SIG-M5 treated with dmso at 0.1 percent for 504 hours (cell line): ENCODE results near the gene YKT6.

ENCODE experiments used
- DNase-seq: peaks from one replicate; lab custom pipeline; 2025; ENCODE audit not compliant: unreplicated experiment; lab: John Stamatoyannopoulos, UW

The YKT6 gene

DNA sequence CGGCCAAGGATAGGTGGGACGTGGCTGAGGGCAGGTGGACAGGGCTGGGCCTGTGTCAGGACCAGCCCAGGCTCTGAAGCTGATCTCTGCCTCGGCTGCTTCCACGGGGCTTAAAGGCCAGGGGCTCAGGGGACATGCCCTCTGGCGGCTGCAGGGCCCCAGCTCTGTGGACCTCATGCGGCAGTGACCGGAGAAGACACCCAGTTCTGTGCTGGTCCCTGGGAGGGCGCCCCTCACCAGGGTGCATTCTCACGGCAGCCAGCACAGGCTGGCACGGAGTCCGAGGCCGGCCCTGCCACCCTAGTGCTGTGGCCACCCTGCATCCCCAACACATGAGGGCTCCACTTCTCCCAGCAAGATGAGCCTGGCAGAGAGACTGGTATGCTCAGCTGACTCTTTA, 30.3 kb downstream of the YKT6 start:
- DNase-seq: no peak

- DNase-seq: no peak
Measured at GRCh38 chr7:44232396-44232795, 31.6 kb downstream of the YKT6 start.

- DNase-seq: no peak
Measured at GRCh38 chr7:44232901-44233715, 32.3 kb downstream of the YKT6 start.

DNA sequence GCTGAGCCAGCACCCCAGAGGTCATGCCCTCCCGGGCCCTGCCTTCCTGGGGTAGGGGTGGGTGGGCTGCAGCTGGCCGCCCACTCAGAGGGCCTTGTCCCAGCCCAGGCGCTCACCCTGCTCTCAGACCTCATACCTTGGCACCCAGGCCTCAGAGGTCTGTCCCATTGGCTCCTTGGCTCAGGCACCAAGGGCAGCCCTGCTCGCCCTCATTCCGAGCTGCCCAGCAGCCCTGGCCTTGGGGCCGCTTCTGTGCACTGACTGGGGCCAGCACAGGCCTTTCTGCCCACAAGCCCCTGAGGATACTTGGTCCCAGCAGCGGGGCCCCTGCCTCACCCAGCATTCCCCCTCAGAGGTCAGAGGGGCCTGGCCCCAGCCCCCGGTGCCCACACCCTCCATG, 34.3 kb downstream of the YKT6 start:
- DNase-seq: no peak

- no peak for DNase-seq
Measured at GRCh38 chr7:44235582-44236332, 35.0 kb downstream of the YKT6 start.

DNA sequence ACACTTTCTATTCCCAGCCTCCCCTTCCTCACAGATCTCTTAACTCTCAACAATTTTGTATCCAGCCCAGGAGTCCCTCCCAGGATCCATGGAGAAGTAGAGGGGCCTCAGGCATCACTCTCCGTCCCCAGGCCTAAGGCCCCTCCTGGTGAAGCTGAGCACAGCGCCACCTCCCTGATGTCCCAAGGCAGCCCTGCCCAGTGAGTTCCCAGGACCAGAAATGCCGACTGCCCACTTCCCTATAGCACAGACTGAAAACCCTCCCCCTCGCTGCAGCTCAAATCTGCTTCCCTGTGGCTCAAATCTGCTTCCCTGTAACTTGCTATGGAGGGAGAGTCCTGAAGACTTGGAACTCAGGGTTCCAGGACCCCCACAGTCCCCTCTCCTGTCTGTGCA, 35.6 kb downstream of the YKT6 start:
- peak; percentile 43 for DNase-seq

- no peak for DNase-seq
Measured at GRCh38 chr7:44237696-44238095, 36.9 kb downstream of the YKT6 start.

DNA sequence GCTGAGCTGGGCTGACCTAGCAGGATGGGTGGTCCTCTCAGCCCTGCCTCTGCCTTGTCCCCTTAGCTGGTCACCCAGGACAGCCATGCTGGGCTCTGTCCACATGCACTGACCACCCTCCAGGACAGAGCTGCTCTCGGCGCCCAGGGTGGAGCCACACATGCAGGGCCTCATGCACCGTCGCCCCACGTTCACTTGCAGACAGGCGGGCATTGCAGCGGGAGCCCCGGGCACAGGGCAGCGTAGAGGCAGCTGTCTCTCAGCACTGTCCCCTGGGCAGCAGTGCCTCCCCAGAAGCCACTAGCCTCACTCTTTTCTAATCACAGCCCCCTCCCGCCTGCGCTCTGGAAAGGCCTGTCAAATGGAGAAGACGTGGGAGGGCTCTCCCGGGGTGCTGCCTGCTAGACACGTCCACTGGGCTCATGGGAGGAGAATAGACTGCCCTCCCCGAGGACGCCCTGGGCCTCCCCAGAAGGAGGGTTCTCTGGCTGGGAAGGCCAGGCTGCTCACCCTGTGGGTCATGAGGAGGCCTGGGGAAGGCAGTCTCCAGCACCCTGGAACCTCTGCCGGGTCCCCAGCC, 37.4 kb downstream of the YKT6 start:
- DNase-seq: no peak

DNA sequence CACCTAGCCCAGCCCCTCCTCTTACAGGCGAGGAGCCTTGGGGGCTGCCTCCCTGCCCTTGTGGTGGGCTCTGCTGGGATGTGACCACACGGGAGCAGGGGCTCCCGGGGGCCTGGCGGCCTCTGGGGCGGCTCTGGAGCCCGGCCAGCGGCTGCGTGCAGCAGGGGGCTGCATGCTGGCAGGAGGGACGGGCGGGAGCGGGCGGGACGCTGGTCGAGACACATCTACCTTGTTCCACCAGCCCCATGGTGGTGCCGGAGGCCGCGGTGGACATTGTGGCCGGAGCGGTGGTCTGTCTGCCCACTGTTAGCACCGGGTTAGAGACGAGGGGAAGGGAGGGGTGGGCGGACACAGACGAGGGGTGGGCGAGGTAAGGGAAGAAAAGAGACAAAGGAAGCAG, 38.6 kb downstream of the YKT6 start:
- no peak for DNase-seq

DNA sequence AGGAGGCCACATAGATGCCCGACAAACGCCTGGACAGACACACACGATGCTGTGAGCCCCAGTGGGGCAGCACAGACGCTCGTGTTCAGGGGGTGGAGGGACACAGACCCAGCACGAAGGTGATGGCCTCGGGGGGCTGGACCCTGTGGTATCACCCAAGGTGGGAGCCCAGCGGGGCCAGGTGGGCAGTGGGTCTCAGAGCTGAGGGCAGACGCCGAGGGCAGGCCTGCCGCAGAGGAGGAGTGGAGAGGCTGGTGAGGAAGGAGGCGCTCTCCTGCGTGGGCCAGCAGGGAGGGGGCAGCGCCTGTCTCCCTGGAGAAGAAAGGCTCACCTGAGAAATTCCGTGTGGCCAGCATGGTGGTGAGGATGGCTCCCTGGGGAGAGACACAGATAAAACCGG, 39.6 kb downstream of the YKT6 start:
- no peak for DNase-seq

DNA sequence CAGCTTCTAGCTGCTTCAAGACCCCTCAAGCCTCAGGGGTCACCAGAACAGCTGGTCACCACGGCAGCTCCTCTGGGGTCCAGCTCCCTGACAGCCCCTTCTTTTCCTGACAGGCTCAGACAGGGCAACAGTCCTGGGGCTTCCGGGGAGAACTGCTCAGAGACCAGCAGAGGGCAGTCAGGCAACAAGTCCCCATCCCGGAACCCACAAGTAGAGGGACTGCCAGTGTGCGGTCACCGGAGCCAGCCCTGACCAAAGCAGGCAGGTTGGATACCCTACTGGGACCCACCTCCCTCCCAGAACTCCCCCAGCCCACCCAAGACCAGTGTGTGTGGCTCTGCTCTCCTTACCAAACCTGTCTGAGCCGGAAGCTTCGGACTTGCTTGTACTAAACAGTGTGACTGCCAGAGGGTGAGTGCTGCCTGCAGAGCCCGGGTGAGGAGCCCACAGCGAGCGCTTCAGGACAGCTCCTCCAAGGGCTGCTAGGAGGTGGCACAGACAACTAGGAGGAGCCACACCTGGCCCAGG, 40.3 kb downstream of the YKT6 start:
- peak; percentile 83 for DNase-seq

DNA sequence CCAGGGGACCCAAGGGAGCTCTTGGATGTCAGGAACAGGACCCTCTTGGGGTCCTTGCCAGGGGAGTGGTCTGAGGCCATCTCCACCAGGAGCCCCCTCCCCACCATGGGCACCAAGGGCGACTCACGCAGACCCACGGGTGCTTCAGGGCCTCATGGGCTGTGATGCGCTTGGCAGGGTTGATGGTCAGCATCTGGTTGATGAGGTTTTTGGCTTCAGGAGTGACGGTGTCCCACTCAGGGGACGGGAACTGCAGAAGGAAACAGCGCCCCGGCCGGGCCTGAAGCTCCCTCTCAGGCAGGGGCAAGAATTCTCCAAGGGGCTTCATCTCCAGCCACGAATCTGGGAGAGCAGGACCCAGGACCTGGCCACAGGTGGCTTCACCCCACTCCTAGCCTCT, 41.3 kb downstream of the YKT6 start:
- no peak for DNase-seq

DNA sequence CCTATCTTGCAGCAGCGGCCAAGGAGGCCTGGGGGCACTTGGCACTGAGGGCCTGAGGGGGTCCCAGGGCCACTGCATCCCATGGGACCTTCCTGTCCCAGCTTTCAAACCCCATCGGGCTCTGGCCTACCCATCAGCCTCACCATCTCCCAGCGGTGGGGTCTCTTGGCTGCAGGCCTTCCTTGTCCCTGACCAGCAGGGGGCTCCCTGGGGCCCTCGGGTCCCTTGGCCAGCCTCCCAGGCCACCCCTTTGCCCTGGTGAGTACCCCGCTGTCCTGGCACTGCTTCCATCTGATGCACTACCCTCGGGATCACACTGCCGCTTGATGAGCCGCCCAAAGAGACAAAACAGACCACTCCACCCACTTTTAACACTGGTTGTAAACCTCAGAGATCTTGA, 43.5 kb downstream of the YKT6 start:
- no peak for DNase-seq

- DNase-seq: no peak
Measured at GRCh38 chr7:44246396-44247113, 45.8 kb downstream of the YKT6 start.

GRCh38 chr7:44247868-44248651, 47.3 kb downstream of the YKT6 start:
- no peak for DNase-seq

- DNase-seq: no peak
Measured at GRCh38 chr7:44249639-44250234, 49.0 kb downstream of the YKT6 start.

DNA sequence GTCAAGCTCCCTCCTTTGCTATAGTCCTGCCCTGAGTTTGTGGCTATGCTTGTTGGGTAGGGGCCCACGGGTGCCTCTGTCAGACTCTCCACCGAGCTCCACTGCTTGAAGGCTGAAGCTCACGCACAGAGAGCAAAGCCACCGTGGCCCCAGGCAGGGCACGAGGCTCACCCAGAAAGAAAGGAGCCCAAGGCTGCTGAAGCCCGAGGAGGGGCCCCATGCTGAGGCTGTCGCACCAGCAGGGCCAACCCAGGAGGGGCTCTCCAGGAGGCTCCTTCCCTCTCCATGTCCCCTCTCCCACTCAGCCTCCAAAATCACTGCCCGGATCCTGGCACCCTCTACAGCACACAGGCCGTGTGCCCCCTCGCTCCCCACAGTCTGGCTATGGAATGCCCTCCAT, 50.5 kb downstream of the YKT6 start:
- DNase-seq: no peak

DNA sequence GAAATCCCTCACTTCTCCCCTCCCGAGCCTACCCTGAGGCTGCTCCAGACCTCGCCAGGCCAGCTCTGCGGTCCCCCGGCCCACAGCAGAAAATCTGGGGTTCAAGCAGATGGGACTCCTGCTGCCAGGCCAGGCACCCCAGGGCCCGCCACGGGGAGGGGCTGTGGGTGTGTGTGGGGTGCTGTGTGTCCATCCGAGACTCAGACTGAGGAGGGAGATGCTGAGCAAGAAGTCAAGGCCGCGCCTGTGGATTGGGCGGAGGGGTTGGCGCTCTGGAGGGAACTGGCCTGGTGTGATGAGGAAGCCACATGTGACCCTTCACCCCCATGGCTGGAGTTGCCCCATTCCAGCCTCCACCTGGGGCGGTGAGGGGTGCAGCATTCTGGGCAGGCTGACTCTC, 51.1 kb downstream of the YKT6 start:
- DNase-seq: no peak

DNA sequence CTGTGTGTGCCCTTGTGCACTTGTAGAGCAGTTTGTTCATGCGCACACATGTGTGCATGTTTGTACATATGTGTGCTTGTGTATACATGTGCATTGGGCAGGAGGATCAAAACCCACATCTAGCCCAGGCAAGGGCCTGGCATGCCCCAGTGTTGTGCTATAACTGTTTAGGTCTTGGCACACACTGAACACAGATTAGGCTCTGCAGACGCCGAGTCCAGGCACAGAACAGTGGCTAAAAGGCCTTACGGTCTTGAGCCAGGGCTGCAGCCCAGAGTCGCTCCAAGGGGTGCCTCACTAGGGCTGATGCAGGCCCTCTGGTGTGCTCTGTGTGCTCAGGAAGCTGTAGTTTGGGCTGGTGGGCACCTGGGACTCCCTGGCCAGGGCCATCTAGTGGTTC, 55.7 kb downstream of the YKT6 start:
- no peak for DNase-seq

GRCh38 chr7:44257213-44257612, 56.4 kb downstream of the YKT6 start:
- no peak for DNase-seq
